ENCODE results near the gene ZNF516.
"Not testable (repeated sequence)": the region's sequence is repeated elsewhere in the genome, so short reads cannot be mapped to it uniquely, and the experiment has no call there.

Gene ZNF516, protein sequence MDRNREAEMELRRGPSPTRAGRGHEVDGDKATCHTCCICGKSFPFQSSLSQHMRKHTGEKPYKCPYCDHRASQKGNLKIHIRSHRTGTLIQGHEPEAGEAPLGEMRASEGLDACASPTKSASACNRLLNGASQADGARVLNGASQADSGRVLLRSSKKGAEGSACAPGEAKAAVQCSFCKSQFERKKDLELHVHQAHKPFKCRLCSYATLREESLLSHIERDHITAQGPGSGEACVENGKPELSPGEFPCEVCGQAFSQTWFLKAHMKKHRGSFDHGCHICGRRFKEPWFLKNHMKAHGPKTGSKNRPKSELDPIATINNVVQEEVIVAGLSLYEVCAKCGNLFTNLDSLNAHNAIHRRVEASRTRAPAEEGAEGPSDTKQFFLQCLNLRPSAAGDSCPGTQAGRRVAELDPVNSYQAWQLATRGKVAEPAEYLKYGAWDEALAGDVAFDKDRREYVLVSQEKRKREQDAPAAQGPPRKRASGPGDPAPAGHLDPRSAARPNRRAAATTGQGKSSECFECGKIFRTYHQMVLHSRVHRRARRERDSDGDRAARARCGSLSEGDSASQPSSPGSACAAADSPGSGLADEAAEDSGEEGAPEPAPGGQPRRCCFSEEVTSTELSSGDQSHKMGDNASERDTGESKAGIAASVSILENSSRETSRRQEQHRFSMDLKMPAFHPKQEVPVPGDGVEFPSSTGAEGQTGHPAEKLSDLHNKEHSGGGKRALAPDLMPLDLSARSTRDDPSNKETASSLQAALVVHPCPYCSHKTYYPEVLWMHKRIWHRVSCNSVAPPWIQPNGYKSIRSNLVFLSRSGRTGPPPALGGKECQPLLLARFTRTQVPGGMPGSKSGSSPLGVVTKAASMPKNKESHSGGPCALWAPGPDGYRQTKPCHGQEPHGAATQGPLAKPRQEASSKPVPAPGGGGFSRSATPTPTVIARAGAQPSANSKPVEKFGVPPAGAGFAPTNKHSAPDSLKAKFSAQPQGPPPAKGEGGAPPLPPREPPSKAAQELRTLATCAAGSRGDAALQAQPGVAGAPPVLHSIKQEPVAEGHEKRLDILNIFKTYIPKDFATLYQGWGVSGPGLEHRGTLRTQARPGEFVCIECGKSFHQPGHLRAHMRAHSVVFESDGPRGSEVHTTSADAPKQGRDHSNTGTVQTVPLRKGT

DNA sequence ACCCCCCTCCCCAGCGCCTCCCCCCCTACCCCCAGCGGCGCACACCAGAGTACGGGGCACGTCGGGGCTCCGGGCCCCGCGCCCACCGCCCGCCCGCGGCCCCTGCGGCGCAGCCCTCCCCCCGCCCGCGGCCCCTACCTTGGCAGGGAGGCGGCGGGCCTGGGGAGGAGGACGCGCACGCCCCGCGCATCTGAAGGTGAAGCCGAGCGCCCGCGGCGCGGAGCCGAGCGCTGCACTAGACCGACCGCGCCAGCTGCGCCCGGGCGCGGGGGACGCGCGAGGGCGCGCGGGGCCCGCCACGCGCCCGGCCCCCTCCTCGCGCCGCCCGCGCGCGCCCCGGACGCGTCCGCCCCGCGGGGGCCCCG is at the start of gene ZNF516:
Gene ZNF516 (minus strand): TSS at position 237 of the 365 bp plus-strand sequence. CDS start 52,188 bp downstream, outside the sequence.
- no peak for DNase-seq

DNA sequence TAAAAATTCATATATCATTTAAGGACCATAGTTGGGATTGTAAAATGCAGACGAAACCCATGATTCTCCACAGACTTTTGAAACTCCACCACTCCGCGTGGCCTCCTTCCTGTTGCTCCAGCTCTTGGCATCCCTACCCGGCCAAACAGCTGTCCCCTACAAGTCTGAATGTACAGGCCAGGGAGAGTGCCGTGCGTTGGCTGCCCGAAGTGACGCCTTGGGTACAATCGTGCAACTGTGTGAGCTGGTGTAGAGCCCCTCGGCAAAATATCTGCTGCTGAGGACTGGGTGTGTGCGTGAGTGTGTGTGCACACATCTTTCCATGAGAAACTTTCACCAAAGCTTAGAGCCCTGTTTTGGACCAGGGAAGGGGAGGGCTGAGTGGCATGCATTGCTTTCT is 43.8 kb upstream of the ZNF516 start:
- no peak for DNase-seq

DNA sequence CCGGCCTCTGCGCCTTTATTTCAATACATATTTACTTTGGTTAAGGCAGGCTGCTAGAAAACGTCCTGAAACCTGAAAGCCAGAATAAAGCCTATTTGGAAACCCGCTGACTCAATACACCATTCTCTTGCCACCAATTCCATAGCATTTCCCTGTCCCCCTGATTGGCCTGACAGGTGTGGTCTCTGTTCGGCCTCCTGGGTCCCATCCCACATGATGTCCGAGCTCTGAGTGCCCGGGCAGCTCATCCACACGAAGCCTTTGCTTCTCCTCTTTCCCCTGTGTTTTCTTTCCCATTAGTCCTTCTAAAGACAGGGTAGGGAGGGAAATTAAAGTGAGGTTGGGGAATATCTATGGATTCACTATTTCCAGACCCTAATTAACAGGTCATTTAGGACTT is 42.6 kb upstream of the ZNF516 start:
- DNase-seq = no peak

DNA sequence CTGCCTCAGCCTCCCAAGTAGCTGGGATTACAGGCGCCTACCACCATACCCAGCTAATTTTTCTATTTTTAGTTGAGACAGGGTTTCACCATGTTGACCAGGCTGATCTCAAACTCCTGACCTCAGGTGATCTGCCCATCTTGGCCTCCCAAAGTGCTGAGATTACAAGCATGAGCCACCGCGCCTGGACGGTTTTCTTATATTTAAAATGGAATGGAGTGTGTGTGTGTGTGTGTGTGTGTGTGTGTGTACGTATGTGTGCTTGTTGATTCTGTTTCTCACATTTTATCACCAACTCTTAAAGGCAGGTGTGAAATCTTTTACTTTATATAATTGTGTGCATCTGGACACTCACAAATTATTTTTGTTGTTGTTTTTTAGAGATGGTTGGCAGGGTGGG is 41.6 kb upstream of the ZNF516 start:
- not testable (repeated sequence) for DNase-seq

DNA sequence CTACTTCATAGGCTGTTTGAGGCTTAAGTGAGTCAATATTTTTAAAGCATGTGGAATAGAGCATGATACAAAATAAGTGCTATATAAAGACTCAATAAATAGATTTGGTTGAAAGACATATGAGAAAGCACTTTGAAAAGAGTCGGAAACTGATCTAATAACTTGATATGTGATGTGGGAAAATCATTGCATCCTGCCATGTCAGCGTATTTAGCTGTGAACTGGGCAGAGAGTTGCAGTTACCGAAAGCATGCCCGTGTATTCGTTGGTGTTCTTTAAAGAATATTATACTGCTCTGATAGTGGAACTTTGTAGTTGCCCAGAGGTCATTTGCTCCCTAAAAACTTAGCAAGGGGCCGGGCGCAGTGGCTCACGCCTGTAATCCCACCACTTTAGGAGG is 37.8 kb upstream of the ZNF516 start:
- DNase-seq = no peak

DNA sequence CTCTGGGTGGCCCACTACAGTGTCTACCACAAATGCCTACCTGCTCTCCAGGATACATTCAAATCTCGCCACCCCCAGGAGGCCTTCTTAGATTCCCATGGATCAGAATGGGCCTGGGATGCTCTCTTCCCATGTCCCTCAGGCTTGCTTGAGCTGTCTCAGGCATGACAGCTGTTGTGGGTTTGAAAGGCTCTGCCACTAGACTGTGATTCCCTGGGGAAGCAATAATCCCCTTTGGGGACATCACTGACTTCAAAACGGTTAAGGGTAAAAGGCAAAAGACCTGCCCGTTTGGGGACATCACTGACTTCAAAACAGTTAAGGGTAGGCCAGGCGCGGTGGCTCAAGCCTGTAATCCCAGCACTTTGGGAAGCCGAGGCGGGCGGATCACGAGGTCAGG is 35.8 kb upstream of the ZNF516 start:
- no peak for DNase-seq

DNA sequence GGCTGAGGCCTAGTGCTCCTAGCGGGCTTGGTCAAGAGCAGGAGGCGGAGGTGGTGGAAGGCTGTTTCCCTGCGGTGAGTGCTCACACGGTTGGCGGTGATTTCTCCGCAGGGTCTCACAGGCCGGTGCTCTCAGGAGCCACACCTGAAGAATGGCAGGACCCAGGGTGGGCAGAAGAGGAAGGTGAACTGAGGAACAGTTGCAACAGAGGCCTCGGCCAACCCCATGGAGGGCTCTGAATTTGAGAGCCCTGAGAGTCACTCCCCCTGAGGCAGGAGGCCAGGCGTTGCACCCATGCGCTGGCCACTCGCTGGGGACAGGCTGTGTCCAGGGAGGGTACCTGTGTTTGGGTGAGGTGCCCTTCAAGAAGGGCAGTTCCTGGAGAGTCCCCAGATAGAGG is 35.3 kb upstream of the ZNF516 start:
- DNase-seq = no peak

DNA sequence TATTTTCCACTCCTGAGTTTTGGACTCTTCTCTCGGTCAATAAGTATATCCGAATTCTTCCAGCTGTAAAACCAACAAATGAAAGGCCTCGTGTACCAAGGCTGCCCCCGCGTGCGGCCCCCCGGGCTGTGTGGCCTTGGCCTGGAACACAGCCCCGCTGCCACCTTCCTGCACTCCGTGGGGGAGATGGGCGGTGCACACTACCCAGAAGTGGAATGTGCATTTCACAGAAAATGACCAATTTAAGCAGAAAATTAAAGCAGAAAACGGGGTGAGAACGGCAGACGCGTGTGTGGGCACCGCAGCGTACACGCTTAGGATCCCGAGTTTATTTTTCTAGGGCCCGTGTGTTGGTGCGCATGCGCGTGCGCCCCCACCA is 34.4 kb upstream of the ZNF516 start:
- DNase-seq = no peak

DNA sequence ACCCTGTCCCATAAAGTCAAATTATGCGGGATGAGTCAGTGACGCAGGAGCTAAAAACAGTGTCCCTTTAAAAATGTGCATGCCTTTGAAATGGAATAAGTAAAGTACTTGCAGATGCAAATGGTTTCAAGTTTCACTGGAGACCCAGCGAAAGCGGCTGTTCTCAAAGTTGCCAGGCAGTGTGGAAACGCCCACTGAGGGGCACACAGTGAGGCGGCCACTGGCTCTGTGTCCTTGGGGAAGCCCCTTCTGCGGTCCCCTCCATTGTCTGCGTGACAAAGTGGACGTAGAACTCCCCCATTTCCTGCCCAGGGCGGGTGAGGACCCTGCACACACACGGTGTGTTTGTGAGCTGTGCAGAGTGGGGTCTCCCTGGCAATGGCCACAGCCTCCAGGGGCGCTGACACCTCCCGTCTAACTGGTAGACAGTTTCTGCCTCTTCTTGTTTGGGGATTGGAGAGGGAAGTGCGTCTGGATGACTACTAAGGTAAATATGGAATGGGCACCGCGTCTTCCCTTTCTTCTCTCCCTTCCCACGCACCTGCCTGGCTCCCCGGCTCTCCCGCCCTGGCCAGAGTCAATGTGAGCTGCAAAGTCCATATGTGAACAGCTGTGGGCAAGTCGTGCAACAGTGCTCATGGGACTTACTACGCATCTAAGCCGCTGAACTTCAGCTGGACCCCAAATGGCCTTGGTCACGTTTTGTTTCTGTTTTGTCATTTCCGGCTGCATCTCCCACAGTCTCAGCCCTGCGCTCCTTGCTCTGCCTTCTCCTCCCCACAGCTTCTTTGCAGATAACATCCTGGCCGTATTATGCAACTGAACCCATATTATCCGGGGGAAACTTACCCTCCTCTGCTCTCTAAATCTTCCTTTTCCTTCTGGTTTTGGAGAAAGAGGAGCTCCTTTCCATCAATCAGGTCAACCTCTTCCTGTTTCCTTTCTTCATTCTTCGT is 33.7 kb upstream of the ZNF516 start:
- no peak for DNase-seq

DNA sequence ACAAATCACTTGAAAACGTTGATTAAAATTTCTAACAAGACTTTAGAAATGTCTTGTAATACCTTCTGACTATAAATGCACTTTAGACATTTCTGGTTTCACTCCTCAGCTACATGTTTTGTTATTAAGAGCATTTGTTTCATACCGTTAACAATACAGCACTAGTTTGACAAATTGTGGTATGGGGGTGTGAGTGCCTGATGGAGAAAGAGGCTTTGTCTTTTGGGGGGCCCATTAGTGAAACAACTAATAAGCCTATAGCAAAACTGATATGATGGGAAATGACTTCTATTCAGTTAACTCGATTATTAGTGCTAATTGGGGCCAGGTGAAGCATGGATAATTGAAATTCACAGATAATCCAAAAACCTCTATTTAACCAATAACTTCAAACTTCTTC is 30.9 kb upstream of the ZNF516 start:
- DNase-seq = no peak

DNA sequence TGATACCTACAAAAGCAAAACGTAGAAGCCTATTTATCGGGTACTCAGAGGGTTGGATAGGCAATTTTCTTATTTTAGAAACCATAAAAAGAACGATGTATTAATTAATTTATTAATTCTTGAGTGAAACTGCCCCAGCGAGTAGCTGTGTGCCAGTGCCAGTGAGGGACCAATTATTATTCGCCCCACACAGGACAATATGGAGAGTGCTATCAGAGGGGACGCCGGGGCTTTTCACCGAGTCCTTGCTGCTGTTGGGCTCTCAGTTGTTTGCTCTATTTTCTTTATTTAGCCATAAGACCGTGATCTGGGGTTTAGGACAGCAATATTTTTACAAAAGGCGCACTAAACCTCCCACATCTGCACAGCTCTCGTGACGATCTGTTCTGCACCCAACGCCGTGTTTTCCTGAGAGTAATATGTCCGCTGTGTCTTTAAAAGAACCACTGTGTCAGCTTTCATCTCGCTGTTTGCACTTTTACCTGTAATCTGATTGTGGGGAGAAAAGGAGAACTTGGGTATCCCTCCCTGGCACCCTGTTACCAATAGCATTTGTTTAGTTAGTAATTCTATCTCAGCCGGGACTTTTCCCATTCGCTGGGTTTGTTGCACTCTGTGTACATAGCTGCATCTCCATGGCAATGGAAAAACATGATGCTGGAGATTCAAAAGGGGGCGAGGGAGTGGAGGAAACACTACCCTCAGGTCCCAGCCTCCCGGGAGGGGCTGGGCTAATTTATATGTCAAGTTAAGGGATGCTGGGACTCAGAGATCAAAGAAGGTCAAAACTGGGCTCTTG is 30.1 kb upstream of the ZNF516 start:
- no peak for DNase-seq

DNA sequence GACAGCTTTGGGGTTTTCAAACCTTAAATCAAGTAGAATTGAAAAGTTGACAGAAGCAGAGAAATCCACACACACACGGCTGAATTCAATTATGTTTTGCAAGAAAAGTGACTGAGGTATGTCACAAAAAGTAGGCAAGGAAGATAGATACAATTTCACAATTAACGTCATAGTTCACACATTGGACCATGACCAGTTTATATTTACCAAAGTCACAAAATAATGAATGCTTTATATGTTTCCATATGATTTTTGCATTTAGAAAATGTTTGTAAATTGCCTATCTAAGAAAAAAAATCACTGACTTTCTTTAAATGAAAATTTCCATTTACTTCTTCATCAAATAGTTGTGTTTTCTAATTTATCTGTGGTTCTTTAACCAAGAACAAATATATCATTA is 29.4 kb upstream of the ZNF516 start:
- DNase-seq = no peak

DNA sequence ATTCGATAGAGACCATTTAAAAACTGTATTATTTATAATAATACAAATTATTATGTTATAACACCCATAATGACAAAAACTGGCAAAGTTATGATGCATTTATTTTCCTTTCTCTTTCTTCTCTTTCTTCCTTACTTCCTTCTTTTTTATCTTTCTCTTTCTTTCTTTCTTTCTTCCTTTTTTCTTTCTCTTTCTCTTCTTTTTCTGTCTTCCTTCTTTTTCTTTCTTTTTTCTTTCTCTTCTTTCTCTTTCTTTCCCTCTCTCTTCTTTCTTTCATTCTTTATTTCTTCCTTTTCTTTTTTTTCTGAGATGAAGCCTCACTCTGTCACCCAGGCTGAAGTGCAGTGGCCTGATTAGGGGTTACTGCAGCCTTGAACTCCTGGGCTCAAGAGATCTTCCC is 27.5 kb upstream of the ZNF516 start:
- no peak for DNase-seq

DNA sequence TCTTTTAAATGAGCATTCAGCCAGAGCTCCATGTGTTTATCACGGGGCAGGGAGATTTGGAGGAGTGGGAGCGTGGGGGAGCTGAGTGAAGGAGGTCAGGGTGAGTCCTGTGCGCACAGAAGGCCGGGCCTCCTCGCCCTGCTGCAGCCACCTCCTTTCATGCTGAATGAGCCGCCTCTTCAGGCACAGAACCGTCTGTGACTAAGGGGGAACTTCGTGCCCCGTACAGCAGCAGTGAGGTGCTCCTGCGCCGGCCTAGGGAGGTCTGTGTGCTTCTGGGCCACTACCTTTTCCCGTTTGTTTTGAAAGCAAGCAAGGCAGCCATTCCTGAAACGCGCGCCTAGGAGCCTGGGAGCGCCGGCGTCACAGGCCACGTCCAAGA is 27.1 kb upstream of the ZNF516 start:
- no peak for DNase-seq

DNA sequence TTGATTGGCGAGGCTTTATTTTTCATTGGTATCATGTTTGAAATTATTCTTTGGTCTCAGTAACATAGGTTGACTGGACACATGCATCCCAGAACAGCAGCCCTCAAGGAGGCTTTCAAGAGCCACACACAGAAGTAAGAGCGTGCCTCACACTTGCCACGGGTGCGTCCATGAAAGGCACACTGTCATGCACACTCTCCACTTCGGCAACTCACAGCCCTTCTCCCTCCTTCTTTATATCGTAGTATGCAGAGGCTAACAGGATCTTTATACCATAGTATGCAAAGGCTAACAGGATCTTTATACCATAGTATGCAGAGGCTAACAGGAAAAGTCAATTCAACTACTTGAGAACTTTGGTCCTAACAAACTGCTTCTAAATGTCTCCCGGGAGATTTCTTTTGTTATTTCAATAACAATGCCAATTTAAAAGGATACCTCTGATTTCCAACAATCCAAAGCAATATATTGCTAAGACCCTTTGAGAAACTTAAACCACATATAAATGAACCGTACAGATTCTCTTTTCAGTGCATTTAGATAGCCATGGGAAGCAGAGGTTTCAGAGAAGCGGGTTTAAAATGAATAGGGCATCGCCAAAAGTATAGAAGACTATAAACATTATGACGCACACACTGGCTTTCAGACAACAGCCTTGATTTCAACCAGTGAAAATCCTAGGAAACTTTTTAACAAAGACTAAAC is 26.5 kb upstream of the ZNF516 start:
- no peak for DNase-seq

DNA sequence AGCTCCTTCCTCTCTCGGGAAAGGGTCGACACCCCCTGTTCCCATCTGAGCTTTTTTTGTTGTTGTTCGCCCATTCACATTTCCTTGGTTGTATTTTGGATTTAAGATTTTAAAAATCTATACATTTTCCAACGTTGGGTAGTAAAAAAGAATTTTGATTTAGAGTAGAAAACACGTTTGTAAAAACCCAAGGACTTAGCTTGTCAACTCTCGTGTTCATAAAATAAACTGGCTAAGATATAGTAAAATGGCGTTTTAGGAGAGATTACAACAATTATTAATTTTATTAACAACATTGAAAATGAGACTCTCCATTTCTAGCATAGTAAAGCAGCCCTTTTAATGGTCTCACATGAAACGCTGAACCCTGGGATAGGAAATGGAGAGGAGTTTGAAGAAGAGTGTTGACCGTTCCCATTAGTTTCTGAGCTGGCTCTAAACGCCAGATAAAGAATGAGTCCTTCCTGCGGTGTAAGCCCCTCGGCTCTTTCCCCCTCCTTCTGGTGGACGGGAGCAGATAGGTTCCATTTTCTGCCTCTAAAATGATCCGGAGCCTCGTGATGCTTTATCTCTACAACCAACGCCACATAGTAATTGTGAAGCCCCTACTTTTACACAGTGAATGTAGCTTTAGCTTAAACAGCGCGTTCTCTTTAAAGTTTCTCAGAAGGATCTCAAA is 24.0 kb upstream of the ZNF516 start:
- no peak for DNase-seq

DNA sequence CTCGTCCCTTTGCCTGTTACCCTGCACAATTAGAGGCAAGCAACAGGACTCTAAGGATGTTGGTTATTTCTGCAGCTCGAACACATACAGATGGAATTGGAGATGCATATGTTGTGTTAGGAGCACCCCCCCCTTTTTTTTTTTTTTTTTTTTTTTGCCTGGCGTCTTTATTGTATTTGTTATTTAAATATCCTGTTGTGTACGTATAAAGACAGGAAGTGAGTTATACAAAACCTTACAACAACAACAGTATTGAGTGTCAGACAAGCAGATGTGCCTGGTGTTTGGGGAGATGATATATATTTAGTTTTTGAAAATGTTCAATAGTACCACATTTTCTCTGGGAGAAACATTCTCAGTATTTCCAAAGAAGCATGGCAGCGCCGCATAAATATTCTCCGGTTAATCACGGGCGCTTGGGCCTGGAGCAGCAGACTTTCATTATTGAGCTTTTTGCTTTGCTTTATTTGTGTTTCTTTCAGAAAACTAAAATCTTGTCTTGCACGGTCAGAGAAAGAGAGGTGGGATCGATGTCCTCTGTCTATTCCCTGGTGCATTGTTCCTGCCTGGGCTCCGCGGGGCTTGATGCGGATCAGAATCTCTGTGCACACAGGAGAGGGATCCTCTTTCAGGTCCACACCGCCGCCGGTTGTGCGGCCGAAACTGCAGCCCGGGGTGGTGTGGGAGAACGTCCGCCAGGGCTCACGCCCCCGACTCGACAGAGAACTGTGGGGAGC is 23.2 kb upstream of the ZNF516 start:
- DNase-seq = no peak

DNA sequence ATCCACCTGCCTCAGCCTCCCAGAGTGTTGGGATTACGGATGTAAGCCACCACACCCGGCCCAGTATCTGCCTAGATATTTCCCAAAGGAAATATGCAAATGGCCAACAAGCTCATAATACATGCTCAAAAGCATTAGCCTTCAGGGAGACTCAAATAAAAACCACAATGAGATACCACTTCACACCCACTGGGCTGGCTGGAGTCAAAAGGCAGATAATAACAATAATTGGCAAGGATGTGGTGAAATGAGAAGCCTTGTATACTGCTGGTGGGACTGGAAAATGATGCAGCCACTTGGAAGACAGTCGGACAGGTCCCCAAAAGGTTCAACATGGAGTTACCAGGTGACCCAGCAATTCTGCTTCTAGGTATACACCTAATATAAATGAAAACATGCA is 20.5 kb upstream of the ZNF516 start:
- DNase-seq = no peak

DNA sequence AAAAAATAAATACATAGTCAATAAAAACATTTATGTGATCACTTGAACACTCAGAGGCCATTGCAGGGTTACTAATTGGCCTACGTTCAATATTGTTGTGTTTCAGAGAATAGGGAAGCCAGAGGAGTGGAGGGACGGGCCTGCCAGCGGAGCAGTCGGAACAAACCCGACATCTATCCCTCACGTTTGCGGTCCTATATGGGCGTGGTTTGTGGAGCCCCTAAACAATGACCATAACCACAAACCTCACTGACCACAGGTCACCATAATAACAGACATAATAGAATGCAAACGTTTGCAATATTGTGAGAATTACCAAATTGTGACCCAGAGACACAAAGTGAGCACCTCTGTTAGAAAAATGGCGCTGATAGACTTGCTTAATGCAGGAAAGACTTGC is 19.5 kb upstream of the ZNF516 start:
- DNase-seq = no peak
